ENCODE measurements around the gene SPAG6. TPM values are rescaled to one million over a fixed set of nuclear protein-coding genes. Genes with fewer than 3 reads are reported as not detected.

The SPAG6 gene
- total and polyA plus RNA-seq, 8 donors: 1.4 to 14.0 (median 7.4) TPM; not detected in 1

- Histone ChIP-seq H3K4me3 (peak overlapping the region; percentile 68 to 79), H3K9me3 (no peaks in the 10 kb centered on the region), H3K27me3 (no peaks in the 10 kb centered on the region), H3K27ac (peak overlapping the region; percentile 96), H3K36me3 (no peaks in the 10 kb centered on the region), H3K4me1 (peaks cover 12 to 38% of the 10 kb centered on the region in 2 donors)
- intact Hi-C loops (cut with DNase I): no loop called here
- ATAC-seq (peak; percentile 7), DNase-seq (no peak)
- TF ChIP-seq CTCF (IDR thresholded peaks at IDR 0.05): no peak
Observed at GRCh38 chr10:22315455-22316285, 29.6 kb upstream of the SPAG6 start.

GRCh38 chr10:22316286-22317075 is 28.8 kb upstream of the SPAG6 start, which contains the start of gene COMMD3:
TSS of gene COMMD3 (plus strand) at chr10:22316388. CDS start at chr10:22316418, 30 bp downstream.
- Histone ChIP-seq H3K4me1 (peaks cover 12 to 38% of the 10 kb centered on the region in 2 donors), H3K4me3 (peak within 1 kb of the TSS; percentile 68 to 79), H3K27ac (peak within 1 kb of the TSS; percentile 96), H3K9me3 (no peaks in the 10 kb centered on the region), H3K27me3 (peaks cover 0 to 4% of the 10 kb centered on the region in 2 donors), H3K36me3 (no peaks in the 10 kb centered on the region)
- DNase-seq: peak; percentile 90 to 94 (median 93)
- peak; percentile 89 for ATAC-seq
- intact Hi-C loops (cut with DNase I): no loop called here
- TF ChIP-seq CTCF (IDR thresholded peaks at IDR 0.05): no peak

- intact Hi-C loops (cut with DNase I): no loop called here
- no peak for ATAC-seq
Observed at GRCh38 chr10:22317076-22317370, 28.3 kb upstream of the SPAG6 start.

GRCh38 chr10:22317771-22318565 is 27.3 kb upstream of the SPAG6 start:
- DNase-seq: no peak
- no peak overlapping the region for H3K27ac ChIP-seq
- no peak for TF ChIP-seq CTCF (IDR thresholded peaks at IDR 0.05)
- H3K4me1 ChIP-seq: peaks cover 19 to 48% of the 10 kb centered on the region in 2 donors
- peaks cover 8 to 15% of the 10 kb centered on the region in 2 donors for H3K27me3 ChIP-seq
- no peaks in the 10 kb centered on the region for H3K36me3 ChIP-seq
- no peak for ATAC-seq
- intact Hi-C loops (cut with DNase I): no loop called here
- H3K4me3 ChIP-seq: peak overlapping the region in 1 of 2 donors; percentile 79
- no peaks in the 10 kb centered on the region for H3K9me3 ChIP-seq

More at GRCh38 chr10:22317076-22317370, 28.3 kb upstream of the SPAG6 start:
- Histone ChIP-seq H3K27me3 (peaks cover 1 to 6% of the 10 kb centered on the region in 2 donors), H3K4me1 (peaks cover 12 to 38% of the 10 kb centered on the region in 2 donors), H3K4me3 (peak overlapping the region; percentile 68 to 79), H3K27ac (peak overlapping the region; percentile 96), H3K9me3 (no peaks in the 10 kb centered on the region), H3K36me3 (no peaks in the 10 kb centered on the region)
- no peak for TF ChIP-seq CTCF (IDR thresholded peaks at IDR 0.05)
- DNase-seq: no peak
